Cardiac muscle cell (in vitro differentiated cells and primary cell): ENCODE results near the gene RNF145. TPM values are rescaled to one million over a fixed set of nuclear protein-coding genes. Genes with fewer than 3 reads are reported as not detected.

Source experiments
- DNase-seq, 2 donors: peaks; one replicate each; pipeline versions ENCODE4 v3.0.0 to v3.0.0-alpha.2; 2010 to 2017; ENCODE audit warnings: low read depth in 1 of 2, low spot score in 1 of 2
- H3K27ac ChIP-seq: fragments of 200-600 bp; sonication (generic); 2 replicates; pipeline ENCODE4 v1.5.1; 2016
- H3K27me3 ChIP-seq: fragments of 200-600 bp; sonication (generic); 2 replicates; pipeline ENCODE4 v1.6.0; 2016; ENCODE audit warnings: control low read depth
- H3K36me3 ChIP-seq: fragments of 200-600 bp; sonication (generic); 2 replicates; pipeline ENCODE4 v1.5.1; 2016; ENCODE audit warnings: control low read depth
- H3K4me1 ChIP-seq: fragments of 200-600 bp; sonication (generic); 2 replicates; pipeline ENCODE4 v1.8.1; 2017; ENCODE audit warnings: low read depth, mild to moderate bottlenecking, mixed run types
- H3K4me3 ChIP-seq: fragments of 200-600 bp; sonication (generic); 2 replicates; pipeline ENCODE4 v1.5.1; 2016; ENCODE audit warnings: mild to moderate bottlenecking
- H3K9me3 ChIP-seq: fragments of 200-600 bp; sonication (generic); 2 replicates; pipeline ENCODE4 v1.5.1; 2017; ENCODE audit warnings: low read depth, mild to moderate bottlenecking, control low read depth
- CTCF ChIP-seq: IDR thresholded peaks from 2 replicates; pipeline ENCODE4 v1.5.1; 2012; ENCODE audit warnings: low read depth, mild to moderate bottlenecking, low read length
- polyA plus RNA-seq: library from polyadenylated mRNA; unstranded; fragments of >200 nt; fragmentation: Nextera tagmentation; extraction: Ambion mirVana; gene quantifications from 2 replicates; pipeline ENCODE4 v1.2.1, GENCODE V29; 2016
- total RNA-seq: library from RNA; depleted of rRNA; stranded (reverse); fragments of >200 nt; gene quantifications from 2 replicates; pipeline ENCODE4 v1.2.3, GENCODE V29; 2016

RNF145 gene
- total and polyA plus RNA-seq, 2 experiments from 2014 or later, result 17.1 to 38.7 TPM

GRCh38 chr5:159157552-159157951, 51.8 kb downstream of the RNF145 start:
- no peak for DNase-seq

GRCh38 chr5:159156426-159157238, 52.7 kb downstream of the RNF145 start:
- no peak overlapping the region for H3K27ac ChIP-seq
- TF ChIP-seq CTCF, result peak; percentile 78
- DNase-seq, result peak; percentile 82 to 83

More at GRCh38 chr5:159157552-159157951, 51.8 kb downstream of the RNF145 start:
- H3K27me3 ChIP-seq, result no peaks in the 10 kb centered on the region
- peaks cover 37% of the 10 kb centered on the region for H3K36me3 ChIP-seq
- no peak overlapping the region for H3K4me3 ChIP-seq
- no peaks in the 10 kb centered on the region for H3K9me3 ChIP-seq
- H3K27ac ChIP-seq, result no peak overlapping the region
- H3K4me1 ChIP-seq, result no peaks in the 10 kb centered on the region
- no peak for TF ChIP-seq CTCF

GRCh38 chr5:159155960-159156359, 53.4 kb downstream of the RNF145 start:
- H3K36me3 ChIP-seq, result peaks cover 25% of the 10 kb centered on the region
- no peak overlapping the region for H3K27ac ChIP-seq
- DNase-seq, result no peak
- no peaks in the 10 kb centered on the region for H3K27me3 ChIP-seq
- TF ChIP-seq CTCF, result no peak
- no peaks in the 10 kb centered on the region for H3K4me1 ChIP-seq
- H3K9me3 ChIP-seq, result no peaks in the 10 kb centered on the region
- no peak overlapping the region for H3K4me3 ChIP-seq

More at GRCh38 chr5:159156426-159157238, 52.7 kb downstream of the RNF145 start:
- no peaks in the 10 kb centered on the region for H3K27me3 ChIP-seq
- no peaks in the 10 kb centered on the region for H3K4me1 ChIP-seq
- no peaks in the 10 kb centered on the region for H3K9me3 ChIP-seq
- H3K4me3 ChIP-seq, result no peak overlapping the region
- peaks cover 32% of the 10 kb centered on the region for H3K36me3 ChIP-seq

GRCh38 chr5:159152876-159153275, 56.5 kb downstream of the RNF145 start:
- TF ChIP-seq CTCF, result no peak
- peaks cover under 1% of the 10 kb centered on the region for H3K36me3 ChIP-seq
- H3K4me1 ChIP-seq, result no peaks in the 10 kb centered on the region
- no peak overlapping the region for H3K4me3 ChIP-seq
- H3K27me3 ChIP-seq, result no peaks in the 10 kb centered on the region
- no peak for DNase-seq
- no peaks in the 10 kb centered on the region for H3K9me3 ChIP-seq
- H3K27ac ChIP-seq, result no peak overlapping the region

- Histone ChIP-seq H3K27ac (no peak overlapping the region), H3K9me3 (no peaks in the 10 kb centered on the region), H3K4me3 (no peak overlapping the region), H3K27me3 (no peaks in the 10 kb centered on the region), H3K36me3 (no peaks in the 10 kb centered on the region), H3K4me1 (no peaks in the 10 kb centered on the region)
- TF ChIP-seq CTCF, result no peak
- DNase-seq, result no peak
Observed at GRCh38 chr5:159149085-159149484, 60.3 kb downstream of the RNF145 start.
